ENCODE measurements around the gene ZC3H11A. TPM values are rescaled to one million over a fixed set of nuclear protein-coding genes. Genes with fewer than 3 reads are reported as not detected.
"Not testable (repeated sequence)": the region's sequence is repeated elsewhere in the genome, so short reads cannot be mapped to it uniquely, and the experiment has no call there.

The ZC3H11A gene
- total and polyA plus RNA-seq, 2 experiments from 2014 or later, result 28.2 to 97.3 TPM

DNA sequence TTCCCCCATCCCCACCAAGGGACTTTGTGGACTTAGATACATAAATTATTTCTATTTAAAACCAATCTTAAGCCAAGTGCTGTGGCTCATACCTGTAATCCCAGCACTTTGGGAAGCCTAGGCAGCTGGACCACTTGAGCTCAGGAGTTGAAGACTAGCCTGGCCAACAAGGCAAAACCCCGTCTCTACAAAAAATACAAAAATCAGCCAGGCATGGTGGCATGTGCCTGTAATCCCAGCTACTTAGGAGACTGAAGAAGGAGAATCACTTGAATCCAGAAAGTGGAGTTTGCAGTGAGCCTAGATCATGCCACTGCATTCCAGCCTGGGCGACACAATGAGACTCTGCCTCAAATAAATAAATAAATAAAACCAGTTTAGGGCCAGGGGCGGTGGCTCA, 34.9 kb upstream of the ZC3H11A start (continued):
- TF ChIP-seq, protein P1, sequence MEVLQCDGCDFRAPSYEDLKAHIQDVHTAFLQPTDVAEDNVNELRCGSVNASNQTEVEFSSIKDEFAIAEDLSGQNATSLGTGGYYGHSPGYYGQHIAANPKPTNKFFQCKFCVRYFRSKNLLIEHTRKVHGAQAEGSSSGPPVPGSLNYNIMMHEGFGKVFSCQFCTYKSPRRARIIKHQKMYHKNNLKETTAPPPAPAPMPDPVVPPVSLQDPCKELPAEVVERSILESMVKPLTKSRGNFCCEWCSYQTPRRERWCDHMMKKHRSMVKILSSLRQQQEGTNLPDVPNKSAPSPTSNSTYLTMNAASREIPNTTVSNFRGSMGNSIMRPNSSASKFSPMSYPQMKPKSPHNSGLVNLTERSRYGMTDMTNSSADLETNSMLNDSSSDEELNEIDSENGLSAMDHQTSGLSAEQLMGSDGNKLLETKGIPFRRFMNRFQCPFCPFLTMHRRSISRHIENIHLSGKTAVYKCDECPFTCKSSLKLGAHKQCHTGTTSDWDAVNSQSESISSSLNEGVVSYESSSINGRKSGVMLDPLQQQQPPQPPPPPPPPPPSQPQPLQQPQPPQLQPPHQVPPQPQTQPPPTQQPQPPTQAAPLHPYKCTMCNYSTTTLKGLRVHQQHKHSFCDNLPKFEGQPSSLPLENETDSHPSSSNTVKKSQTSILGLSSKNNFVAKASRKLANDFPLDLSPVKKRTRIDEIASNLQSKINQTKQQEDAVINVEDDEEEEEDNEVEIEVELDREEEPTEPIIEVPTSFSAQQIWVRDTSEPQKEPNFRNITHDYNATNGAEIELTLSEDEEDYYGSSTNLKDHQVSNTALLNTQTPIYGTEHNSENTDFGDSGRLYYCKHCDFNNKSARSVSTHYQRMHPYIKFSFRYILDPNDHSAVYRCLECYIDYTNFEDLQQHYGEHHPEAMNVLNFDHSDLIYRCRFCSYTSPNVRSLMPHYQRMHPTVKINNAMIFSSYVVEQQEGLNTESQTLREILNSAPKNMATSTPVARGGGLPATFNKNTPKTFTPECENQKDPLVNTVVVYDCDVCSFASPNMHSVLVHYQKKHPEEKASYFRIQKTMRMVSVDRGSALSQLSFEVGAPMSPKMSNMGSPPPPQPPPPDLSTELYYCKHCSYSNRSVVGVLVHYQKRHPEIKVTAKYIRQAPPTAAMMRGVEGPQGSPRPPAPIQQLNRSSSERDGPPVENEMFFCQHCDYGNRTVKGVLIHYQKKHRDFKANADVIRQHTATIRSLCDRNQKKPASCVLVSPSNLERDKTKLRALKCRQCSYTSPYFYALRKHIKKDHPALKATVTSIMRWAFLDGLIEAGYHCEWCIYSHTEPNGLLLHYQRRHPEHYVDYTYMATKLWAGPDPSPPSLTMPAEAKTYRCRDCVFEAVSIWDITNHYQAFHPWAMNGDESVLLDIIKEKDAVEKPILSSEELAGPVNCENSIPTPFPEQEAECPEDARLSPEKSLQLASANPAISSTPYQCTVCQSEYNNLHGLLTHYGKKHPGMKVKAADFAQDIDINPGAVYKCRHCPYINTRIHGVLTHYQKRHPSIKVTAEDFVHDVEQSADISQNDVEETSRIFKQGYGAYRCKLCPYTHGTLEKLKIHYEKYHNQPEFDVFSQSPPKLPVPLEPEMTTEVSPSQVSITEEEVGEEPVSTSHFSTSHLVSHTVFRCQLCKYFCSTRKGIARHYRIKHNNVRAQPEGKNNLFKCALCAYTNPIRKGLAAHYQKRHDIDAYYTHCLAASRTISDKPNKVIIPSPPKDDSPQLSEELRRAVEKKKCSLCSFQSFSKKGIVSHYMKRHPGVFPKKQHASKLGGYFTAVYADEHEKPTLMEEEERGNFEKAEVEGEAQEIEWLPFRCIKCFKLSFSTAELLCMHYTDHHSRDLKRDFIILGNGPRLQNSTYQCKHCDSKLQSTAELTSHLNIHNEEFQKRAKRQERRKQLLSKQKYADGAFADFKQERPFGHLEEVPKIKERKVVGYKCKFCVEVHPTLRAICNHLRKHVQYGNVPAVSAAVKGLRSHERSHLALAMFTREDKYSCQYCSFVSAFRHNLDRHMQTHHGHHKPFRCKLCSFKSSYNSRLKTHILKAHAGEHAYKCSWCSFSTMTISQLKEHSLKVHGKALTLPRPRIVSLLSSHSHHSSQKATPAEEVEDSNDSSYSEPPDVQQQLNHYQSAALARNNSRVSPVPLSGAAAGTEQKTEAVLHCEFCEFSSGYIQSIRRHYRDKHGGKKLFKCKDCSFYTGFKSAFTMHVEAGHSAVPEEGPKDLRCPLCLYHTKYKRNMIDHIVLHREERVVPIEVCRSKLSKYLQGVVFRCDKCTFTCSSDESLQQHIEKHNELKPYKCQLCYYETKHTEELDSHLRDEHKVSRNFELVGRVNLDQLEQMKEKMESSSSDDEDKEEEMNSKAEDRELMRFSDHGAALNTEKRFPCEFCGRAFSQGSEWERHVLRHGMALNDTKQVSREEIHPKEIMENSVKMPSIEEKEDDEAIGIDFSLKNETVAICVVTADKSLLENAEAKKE (CRISPR knock-in tag; IDR thresholded peaks at IDR 0.05), result no peak

DNA sequence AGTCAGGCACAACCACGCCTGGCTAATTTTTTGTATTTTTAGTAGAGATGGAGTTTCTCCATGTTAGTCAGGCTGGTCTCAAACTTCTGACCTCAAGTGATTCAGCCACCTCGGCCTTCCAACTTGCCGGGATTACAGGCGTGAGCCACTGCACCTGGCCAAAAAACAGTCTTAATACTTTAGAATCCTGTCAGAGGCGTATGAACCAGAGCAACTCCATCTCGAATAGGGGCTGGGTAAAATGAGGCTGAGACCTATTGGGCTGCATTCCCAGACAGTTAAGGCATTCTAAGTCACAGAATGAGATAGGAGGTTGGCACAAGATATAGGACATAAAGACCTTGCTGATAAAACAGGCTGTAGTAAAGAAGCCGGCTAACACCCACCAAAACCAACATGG, 33.5 kb upstream of the ZC3H11A start:
- not testable (repeated sequence) for H3K27me3 Mint-ChIP-seq (ENCODE audit: insufficient read depth, low read depth, poor library complexity); H3K36me3 ChIP-seq (ENCODE audit: insufficient read depth); H3K27ac ChIP-seq (ENCODE audit: low read depth); H3K27me3 ChIP-seq (ENCODE audit: insufficient read depth); H3K9me2 ChIP-seq (ENCODE audit: insufficient read depth); H3K4me3 Mint-ChIP-seq; H3K4me1 Mint-ChIP-seq; H3K4me1 ChIP-seq (ENCODE audit: insufficient read depth); H3K79me2 ChIP-seq (replicated peaks; ENCODE audit: insufficient read depth); H3K36me3 Mint-ChIP-seq (ENCODE audit: low read depth); H4K20me1 ChIP-seq (replicated peaks; ENCODE audit: insufficient read depth); H3F3A ChIP-seq (replicated peaks; ENCODE audit: low read depth); ATAC-seq; H3K4me3 ChIP-seq; H3K4me2 ChIP-seq; DNase-seq (ENCODE audit: low spot score); H3K9me3 Mint-ChIP-seq; H3K27ac Mint-ChIP-seq
- 0 out of 2 replicates have a peak overlapping the region, but pooled peaks have one; percentile 38 for H2AFZ ChIP-seq

DNA sequence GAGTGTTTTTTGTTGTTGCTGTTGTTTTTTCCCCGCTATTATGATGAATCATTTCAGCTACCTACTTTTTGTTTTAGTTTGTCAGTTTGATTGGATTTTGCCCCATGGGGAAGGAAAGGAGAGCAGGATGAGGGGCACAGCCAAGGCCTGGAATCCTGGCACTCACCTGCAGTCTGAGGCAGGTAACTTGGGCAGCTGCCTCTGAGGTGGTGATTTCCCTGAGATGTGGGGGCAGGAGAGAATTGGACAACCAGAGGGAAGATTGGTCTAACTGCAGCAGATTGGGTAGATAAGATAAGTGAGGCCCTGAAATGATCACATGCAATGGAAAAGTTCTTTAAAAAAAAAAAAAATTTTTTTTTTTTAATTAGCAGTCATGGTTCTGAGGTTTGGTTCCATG, 31.9 kb upstream of the ZC3H11A start:
- peaks cover 4% of the 10 kb centered on the region for H3K27me3 Mint-ChIP-seq (ENCODE audit: insufficient read depth, low read depth, poor library complexity)
- no peaks in the 10 kb centered on the region for H3K9me3 Mint-ChIP-seq
- Histone ChIP-seq H3K27me3 (ENCODE audit: insufficient read depth) (no peaks in the 10 kb centered on the region), H3F3A (replicated peaks; ENCODE audit: low read depth) (no peaks in the 10 kb centered on the region), H4K20me1 (replicated peaks; ENCODE audit: insufficient read depth) (no peaks in the 10 kb centered on the region), H3K27ac (ENCODE audit: low read depth) (no peak overlapping the region), H3K79me2 (replicated peaks; ENCODE audit: insufficient read depth) (no peaks in the 10 kb centered on the region), H3K4me3 (no peak overlapping the region), H3K9me2 (ENCODE audit: insufficient read depth) (0 out of 2 replicates have a peak, but pooled peaks cover 6% of the 10 kb centered on the region), H2AFZ (no peak overlapping the region), H3K36me3 (ENCODE audit: insufficient read depth) (no peaks in the 10 kb centered on the region), H3K4me2 (no peak overlapping the region), H3K4me1 (ENCODE audit: insufficient read depth) (peaks cover 3% of the 10 kb centered on the region; the same call in 1 of the 2 replicates)
- H3K4me3 Mint-ChIP-seq, result no peak overlapping the region
- no peak for DNase-seq (ENCODE audit: low spot score)
- H3K27ac Mint-ChIP-seq, result no peak overlapping the region
- ATAC-seq, result no peak
- H3K36me3 Mint-ChIP-seq (ENCODE audit: low read depth), result no peaks in the 10 kb centered on the region
- H3K4me1 Mint-ChIP-seq, result no peaks in the 10 kb centered on the region
- TF ChIP-seq ZNF114 (CRISPR knock-in tag; IDR thresholded peaks at IDR 0.05) (no peak), NANOG (IDR thresholded peaks at IDR 0.05; ENCODE audit: borderline replicate concordance) (no peak), STAT1 (IDR thresholded peaks at IDR 0.05; ENCODE audit: unreplicated experiment) (no peak), JUNB (IDR thresholded peaks at IDR 0.05; ENCODE audit: unreplicated experiment) (no peak), POLR2AphosphoS5 (IDR thresholded peaks at IDR 0.05; ENCODE audit: low read depth) (no peak), EZH2phosphoT487 (IDR thresholded peaks at IDR 0.05; ENCODE audit: unreplicated experiment) (no peak), CREB1 (CRISPR knock-in tag; IDR thresholded peaks at IDR 0.05; ENCODE audit: low read depth) (no peak), EZH2 (IDR thresholded peaks at IDR 0.05; ENCODE audit: low read depth, unreplicated experiment) (no peak)
- TF ChIP-seq, protein P2, sequence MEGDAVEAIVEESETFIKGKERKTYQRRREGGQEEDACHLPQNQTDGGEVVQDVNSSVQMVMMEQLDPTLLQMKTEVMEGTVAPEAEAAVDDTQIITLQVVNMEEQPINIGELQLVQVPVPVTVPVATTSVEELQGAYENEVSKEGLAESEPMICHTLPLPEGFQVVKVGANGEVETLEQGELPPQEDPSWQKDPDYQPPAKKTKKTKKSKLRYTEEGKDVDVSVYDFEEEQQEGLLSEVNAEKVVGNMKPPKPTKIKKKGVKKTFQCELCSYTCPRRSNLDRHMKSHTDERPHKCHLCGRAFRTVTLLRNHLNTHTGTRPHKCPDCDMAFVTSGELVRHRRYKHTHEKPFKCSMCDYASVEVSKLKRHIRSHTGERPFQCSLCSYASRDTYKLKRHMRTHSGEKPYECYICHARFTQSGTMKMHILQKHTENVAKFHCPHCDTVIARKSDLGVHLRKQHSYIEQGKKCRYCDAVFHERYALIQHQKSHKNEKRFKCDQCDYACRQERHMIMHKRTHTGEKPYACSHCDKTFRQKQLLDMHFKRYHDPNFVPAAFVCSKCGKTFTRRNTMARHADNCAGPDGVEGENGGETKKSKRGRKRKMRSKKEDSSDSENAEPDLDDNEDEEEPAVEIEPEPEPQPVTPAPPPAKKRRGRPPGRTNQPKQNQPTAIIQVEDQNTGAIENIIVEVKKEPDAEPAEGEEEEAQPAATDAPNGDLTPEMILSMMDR (conservative IDR thresholded peaks at IDR 0.05; ENCODE audit: low read depth in 2 of 2), result no peak
